NT2/D1 (cell line): ENCODE data around the gene PLCB1.
A peak's percentile ranks its signal among the peaks of the same experiment; 100 is the strongest.

ENCODE experiments used
- DNase-seq: peaks from one replicate; pipeline ENCODE4 v3.0.0-alpha.2; 2011; ENCODE audit warnings: low read depth, low spot score
- H3K27me3 ChIP-seq: 2 replicates; pipeline ENCODE4 v1.6.0; 2011; ENCODE audit warnings: mild to moderate bottlenecking; ENCODE audit not compliant: insufficient read length, insufficient read depth
- H3K36me3 ChIP-seq: 2 replicates; pipeline ENCODE4 v1.6.1; 2011; ENCODE audit warnings: mild to moderate bottlenecking, low read length, mixed read lengths; ENCODE audit not compliant: insufficient read depth, insufficient read length
- H3K4me1 ChIP-seq: 2 replicates; pipeline ENCODE4 v1.5.1; 2011; ENCODE audit not compliant: insufficient read depth, insufficient read length
- H3K4me3 ChIP-seq: 2 replicates; pipeline ENCODE4 v1.5.1; 2011; ENCODE audit warnings: low read depth; ENCODE audit not compliant: insufficient read length
- H3K9ac ChIP-seq: 2 replicates; pipeline ENCODE4 v1.6.0; 2011; ENCODE audit warnings: low read depth; ENCODE audit not compliant: insufficient read length
- H3K9me3 ChIP-seq: 2 replicates; pipeline ENCODE4 v1.5.1; 2011; ENCODE audit warnings: mild to moderate bottlenecking, low read length; ENCODE audit not compliant: insufficient read depth
- SUZ12 ChIP-seq: IDR thresholded peaks from 2 replicates; pipeline ENCODE4 v1.6.1; 2011; ENCODE audit not compliant: insufficient read length, insufficient read depth; ENCODE audit errors: extremely low read depth
- YY1 ChIP-seq: IDR thresholded peaks from 2 replicates; pipeline ENCODE4 v1.6.1; 2011; ENCODE audit not compliant: insufficient read length, insufficient read depth
- ZNF274 ChIP-seq: IDR thresholded peaks from 2 replicates; pipeline ENCODE4 v1.6.1; 2011; ENCODE audit warnings: mild to moderate bottlenecking, low read depth, low read length

Gene PLCB1

DNA sequence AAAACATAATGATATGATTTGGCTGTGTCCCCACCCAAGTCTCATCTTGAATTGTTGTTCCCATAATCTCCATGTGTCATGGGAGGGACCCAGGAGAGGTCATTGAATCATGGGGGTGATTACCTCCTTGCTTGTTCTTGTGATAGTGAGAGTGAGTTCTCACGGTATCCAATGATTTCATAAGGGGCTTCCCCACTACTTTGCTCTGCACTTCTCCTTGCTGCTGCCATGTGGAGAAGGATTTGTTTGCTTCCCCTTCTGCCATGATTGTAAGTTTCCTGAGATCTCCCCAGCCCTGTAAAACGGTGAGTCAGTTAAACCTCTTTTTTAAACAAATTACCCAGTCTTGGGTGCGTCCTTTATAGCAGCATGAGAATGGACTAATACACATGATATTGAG, 780.0 kb downstream of the PLCB1 start:
- Histone ChIP-seq H3K36me3 (no peaks in the 10 kb centered on the region), H3K4me1 (no peaks in the 10 kb centered on the region), H3K9me3 (peaks cover 24% of the 10 kb centered on the region; the same call in 1 of the 2 replicates), H3K4me3 (no peak overlapping the region), H3K9ac (no peak overlapping the region), H3K27me3 (no peaks in the 10 kb centered on the region)
- DNase-seq, result no peak
- TF ChIP-seq YY1 (no peak), SUZ12 (no peak), ZNF274 (no peak)

DNA sequence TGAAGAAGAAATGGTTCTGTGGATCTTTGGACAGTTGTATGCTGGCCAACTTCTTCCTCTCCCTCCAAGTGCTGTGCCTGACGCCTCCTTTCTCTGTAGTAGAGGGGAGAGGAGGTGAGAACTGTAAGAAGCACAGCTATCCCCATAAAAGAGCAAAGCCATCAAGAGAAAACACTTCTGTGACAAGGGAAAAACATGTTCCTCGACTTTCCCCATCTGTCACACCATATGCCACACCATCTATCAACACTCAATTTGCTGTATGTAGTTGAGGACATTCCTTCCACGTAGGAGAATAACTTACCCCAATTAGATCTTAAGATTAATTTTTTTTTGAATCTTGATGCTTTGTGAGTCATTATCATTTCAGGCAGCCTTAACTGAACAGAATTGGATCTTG, 780.7 kb downstream of the PLCB1 start:
- no peaks in the 10 kb centered on the region for H3K36me3 ChIP-seq
- no peak overlapping the region for H3K4me3 ChIP-seq
- no peak for DNase-seq
- TF ChIP-seq ZNF274, result no peak
- no peaks in the 10 kb centered on the region for H3K27me3 ChIP-seq
- no peak overlapping the region for H3K9ac ChIP-seq
- no peaks in the 10 kb centered on the region for H3K4me1 ChIP-seq
- peaks cover 24% of the 10 kb centered on the region; the same call in 1 of the 2 replicates for H3K9me3 ChIP-seq

DNA sequence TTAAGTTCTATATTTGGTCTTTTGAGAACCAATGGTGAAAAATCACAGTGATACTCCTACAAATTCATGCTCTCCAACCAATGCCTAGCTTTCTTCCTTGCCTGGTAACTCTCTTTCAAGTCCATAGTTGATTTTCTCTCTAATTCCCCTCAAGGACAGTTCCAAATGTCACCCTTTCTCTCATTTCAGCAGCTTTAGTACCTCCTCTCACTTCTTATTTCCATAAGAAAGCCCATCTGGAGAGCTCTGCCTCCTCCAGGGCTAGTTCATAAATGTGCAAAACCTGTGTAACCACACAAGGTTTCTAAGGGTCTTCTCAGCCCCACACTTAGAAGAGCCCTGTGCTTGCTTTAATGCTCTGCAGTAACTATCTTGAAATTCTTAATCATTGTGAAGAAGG, 781.4 kb downstream of the PLCB1 start:
- peak; percentile 30 for DNase-seq
- Histone ChIP-seq H3K36me3 (no peaks in the 10 kb centered on the region), H3K4me3 (no peak overlapping the region), H3K27me3 (no peaks in the 10 kb centered on the region), H3K9ac (no peak overlapping the region), H3K9me3 (peaks cover 24% of the 10 kb centered on the region; the same call in 1 of the 2 replicates), H3K4me1 (no peaks in the 10 kb centered on the region)
- TF ChIP-seq SUZ12, result no peak
- TF ChIP-seq YY1, result no peak
- no peak for TF ChIP-seq ZNF274

DNA sequence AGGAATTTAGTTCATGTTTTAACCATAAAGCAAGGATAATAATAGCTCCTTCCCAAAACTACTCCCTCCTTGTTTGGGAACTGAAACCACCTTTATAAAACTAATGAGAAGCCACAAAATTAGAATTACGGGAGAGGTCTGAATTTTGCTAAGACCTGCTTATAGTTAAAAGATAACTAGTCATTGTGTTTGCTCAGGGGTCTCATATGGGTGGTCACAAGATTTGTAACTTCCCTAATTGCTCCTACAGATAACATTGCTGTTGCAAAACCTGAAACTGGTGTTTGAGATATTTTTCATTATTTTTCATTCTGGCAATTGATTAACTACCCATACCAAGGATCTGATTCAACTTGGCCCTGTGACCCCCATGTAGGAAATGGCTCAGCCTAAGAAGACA, 782.4 kb downstream of the PLCB1 start:
- H3K9ac ChIP-seq, result no peak overlapping the region
- H3K4me3 ChIP-seq, result no peak overlapping the region
- no peaks in the 10 kb centered on the region for H3K36me3 ChIP-seq
- DNase-seq, result no peak
- TF ChIP-seq ZNF274, result no peak
- TF ChIP-seq SUZ12, result no peak
- no peak for TF ChIP-seq YY1
- H3K4me1 ChIP-seq, result no peaks in the 10 kb centered on the region
- no peaks in the 10 kb centered on the region for H3K27me3 ChIP-seq
- H3K9me3 ChIP-seq, result peaks cover 24% of the 10 kb centered on the region; the same call in 1 of the 2 replicates

DNA sequence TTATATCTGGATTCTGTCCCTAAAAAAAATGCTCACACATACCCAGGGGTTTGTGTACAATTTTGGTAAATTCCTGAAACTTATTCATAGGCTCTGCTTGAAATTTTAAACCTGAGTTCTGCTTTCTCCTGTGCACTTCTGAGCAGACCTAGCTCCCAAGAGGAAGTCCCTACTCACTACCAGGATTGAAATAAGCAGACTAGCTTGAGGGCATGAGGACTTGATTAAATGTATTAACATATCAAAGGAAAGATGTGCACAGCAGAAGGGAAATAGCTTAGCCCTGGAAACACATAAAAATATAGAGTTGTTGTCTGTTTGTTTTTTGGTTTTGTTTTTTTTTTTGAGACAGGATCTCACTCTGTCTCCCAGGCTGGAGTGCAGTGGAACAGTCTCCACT, 785.0 kb downstream of the PLCB1 start:
- Histone ChIP-seq H3K4me3 (no peak overlapping the region), H3K9me3 (peaks cover 24% of the 10 kb centered on the region; the same call in 1 of the 2 replicates), H3K9ac (no peak overlapping the region), H3K27me3 (no peaks in the 10 kb centered on the region), H3K4me1 (no peaks in the 10 kb centered on the region), H3K36me3 (no peaks in the 10 kb centered on the region)
- no peak for DNase-seq
- TF ChIP-seq YY1 (no peak), SUZ12 (no peak)

DNA sequence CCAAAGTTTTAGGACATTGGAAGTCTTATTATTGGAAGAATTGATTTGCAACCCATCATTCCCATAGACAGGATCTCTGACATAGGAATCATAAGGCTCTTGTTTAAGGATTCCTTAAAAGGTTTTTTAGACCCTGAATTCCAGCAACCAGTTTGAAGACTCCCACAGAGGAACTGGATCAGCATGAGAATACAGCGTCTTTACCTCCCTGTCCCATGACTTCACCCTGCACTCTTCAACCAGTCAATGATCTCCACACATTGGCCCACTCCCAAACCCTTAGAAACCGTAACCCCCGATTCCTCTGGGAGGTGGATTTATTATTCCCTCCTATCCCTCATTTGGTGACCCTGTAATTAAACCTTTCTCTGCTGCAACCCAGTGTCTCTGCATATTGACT, 786.1 kb downstream of the PLCB1 start:
- Histone ChIP-seq H3K4me1 (no peaks in the 10 kb centered on the region), H3K36me3 (no peaks in the 10 kb centered on the region), H3K4me3 (no peak overlapping the region), H3K27me3 (no peaks in the 10 kb centered on the region), H3K9ac (no peak overlapping the region), H3K9me3 (peaks cover 24% of the 10 kb centered on the region; the same call in 1 of the 2 replicates)
- TF ChIP-seq YY1 (no peak), SUZ12 (no peak), ZNF274 (no peak)
- DNase-seq, result peak; percentile 42

DNA sequence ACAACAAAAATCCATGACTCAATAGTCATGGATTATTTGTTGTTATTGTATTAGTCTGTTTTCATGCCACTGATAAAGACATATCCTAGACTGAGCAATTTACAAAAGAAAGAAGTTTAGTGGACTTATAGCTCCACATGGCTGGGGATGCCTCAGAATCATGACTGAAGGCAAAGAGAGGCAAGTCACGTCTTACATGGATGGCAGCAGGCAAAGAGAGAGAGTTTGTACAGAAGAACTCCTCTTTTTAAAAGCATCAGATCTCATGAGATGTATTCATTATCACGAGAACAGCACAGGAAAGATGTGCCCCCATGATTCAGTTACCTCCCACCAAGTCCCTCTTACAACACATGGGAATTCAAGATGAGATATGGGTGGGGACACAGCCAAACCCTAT, 792.5 kb downstream of the PLCB1 start:
- no peak overlapping the region for H3K9ac ChIP-seq
- H3K4me3 ChIP-seq, result no peak overlapping the region
- no peak for TF ChIP-seq YY1
- no peak for TF ChIP-seq SUZ12
- no peak for TF ChIP-seq ZNF274
- no peaks in the 10 kb centered on the region for H3K4me1 ChIP-seq
- no peaks in the 10 kb centered on the region for H3K27me3 ChIP-seq
- H3K9me3 ChIP-seq, result peaks cover 10% of the 10 kb centered on the region; the same call in 1 of the 2 replicates
- no peaks in the 10 kb centered on the region for H3K36me3 ChIP-seq
- DNase-seq, result no peak

DNA sequence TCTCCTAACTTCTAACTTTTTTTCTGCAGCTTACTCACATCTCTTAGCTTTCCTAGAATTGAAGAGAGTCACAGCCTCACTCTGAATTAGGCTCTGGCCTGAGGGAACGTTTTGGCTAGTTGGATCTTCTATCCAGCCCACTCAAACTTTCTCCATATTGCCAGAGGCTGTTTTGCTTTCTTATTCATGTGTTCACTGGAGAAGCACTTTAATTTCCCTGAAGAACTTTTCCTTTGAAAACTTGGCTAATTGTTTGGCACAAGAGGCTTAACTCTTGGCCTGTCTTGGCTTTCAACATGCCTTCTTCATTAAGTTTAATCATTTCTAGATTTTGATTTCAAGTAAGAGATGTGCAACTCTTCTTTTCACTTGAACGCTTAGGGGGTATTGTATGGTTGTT, 798.7 kb downstream of the PLCB1 start:
- H3K9ac ChIP-seq, result no peak overlapping the region
- H3K27me3 ChIP-seq, result no peaks in the 10 kb centered on the region
- no peaks in the 10 kb centered on the region for H3K36me3 ChIP-seq
- no peak for DNase-seq
- H3K4me1 ChIP-seq, result no peaks in the 10 kb centered on the region
- H3K4me3 ChIP-seq, result no peak overlapping the region
- no peaks in the 10 kb centered on the region for H3K9me3 ChIP-seq
- TF ChIP-seq ZNF274 (no peak), SUZ12 (no peak), YY1 (no peak)
